Vagina (tissue), 2 donors: ENCODE measurements around the gene MARCHF3. TPM values are rescaled to one million over a fixed set of nuclear protein-coding genes. Genes with fewer than 3 reads are reported as not detected.
"Not testable (repeated sequence)": the region's sequence is repeated elsewhere in the genome, so short reads cannot be mapped to it uniquely, and the experiment has no call there.

ENCODE experiments used
- DNase-seq, 2 donors: peaks; one replicate each; pipeline ENCODE4 v3.0.0-alpha.2; 2017; ENCODE audit errors: extremely low spot score in 2 of 2
- H3K27ac ChIP-seq: fragments of 200-600 bp; sonication (generic); one replicate; pipeline ENCODE4 v1.5.1; 2019
- H3K27me3 ChIP-seq: fragments of 200-600 bp; sonication (generic); one replicate; pipeline ENCODE4 v1.5.1; 2019
- H3K36me3 ChIP-seq, 2 donors: fragments of 200-600 bp; sonication (generic); one replicate each; pipeline ENCODE4 v1.5.1; 2017 to 2019
- H3K4me1 ChIP-seq: fragments of 200-600 bp; sonication (generic); one replicate; pipeline ENCODE4 v1.5.1; 2019
- H3K4me3 ChIP-seq, 2 donors: fragments of 200-600 bp; sonication (generic); 1 replicate in 1 of 2; 2 replicates in 1 of 2; pipeline ENCODE4 v1.5.1; 2016 to 2019
- H3K9me3 ChIP-seq: fragments of 200-600 bp; sonication (generic); one replicate; pipeline ENCODE4 v1.5.1; 2019
- POLR2A ChIP-seq, 2 donors: fragments of 450-650 bp; IDR thresholded peaks; one replicate each; pipeline ENCODE4 v1.6.1; 2017; ENCODE audit warnings: antibody characterized with exemption in 2 of 2, mild to moderate bottlenecking in 2 of 2, moderate library complexity in 2 of 2
- POLR2AphosphoS5 ChIP-seq, 2 donors: sonication (generic); formaldehyde crosslinking; IDR thresholded peaks; one replicate each; pipeline ENCODE4 v1.9.0; 2017; ENCODE audit warnings: antibody characterized with exemption in 2 of 2, mild to moderate bottlenecking in 2 of 2, low read depth in 1 of 2; ENCODE audit not compliant: insufficient read depth in 1 of 2
- intact Hi-C: fragments of 100-400 bp; cut with DNase I; formaldehyde crosslinking; loops from one replicate; pipeline ENCODE4 v1.15.1; 2023
- total RNA-seq: library from RNA; depleted of rRNA; stranded (reverse); fragments of >200 nt; gene quantifications from one replicate; pipeline ENCODE4 v1.2.3, GENCODE V29; 2016
- TF ChIP-seq, protein P1 (sequence below), 3 experiments: fragments of 450-650 bp in 2 of 3; fragments of 200-600 bp in 1 of 3; sonication (generic) in 1 of 3; IDR thresholded peaks; one replicate each; pipeline ENCODE4 v1.5.1; 2017 to 2019; ENCODE audit warnings: antibody characterized with exemption in 3 of 3, mild to moderate bottlenecking in 2 of 3, moderate library complexity in 2 of 3

The MARCHF3 gene
- total RNA-seq, 1 donor from 2014 or later, result 2.0 TPM

DNA sequence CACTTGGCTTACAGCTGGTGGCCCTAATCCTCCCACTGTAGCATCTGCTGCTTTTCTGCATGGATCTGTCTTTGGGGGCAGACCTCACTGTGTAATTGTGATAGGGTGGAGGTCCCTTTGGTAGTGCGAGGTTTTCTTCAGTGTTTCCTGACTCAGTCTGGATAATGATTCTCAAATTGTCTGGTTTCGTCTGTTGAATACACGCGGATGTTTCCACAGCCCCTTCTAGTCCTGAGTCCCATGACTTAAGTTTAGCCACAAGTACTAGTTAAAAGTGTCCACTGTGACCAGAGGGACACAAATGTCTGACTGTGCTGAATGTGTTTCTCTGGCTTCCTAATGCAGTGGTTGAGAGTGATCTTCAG lies 182.9 kb downstream of the MARCHF3 start:
- intact Hi-C loops, result no loop called here
- H3K4me1 ChIP-seq, result peaks cover under 1% of the 10 kb centered on the region
- H3K27me3 ChIP-seq, result no peaks in the 10 kb centered on the region
- H3K36me3 ChIP-seq, result no peaks in the 10 kb centered on the region
- H3K9me3 ChIP-seq, result no peaks in the 10 kb centered on the region
- H3K4me3 ChIP-seq, result no peak overlapping the region
- DNase-seq, result no peak
- H3K27ac ChIP-seq, result peak overlapping the region; percentile 20
- TF ChIP-seq, protein P1, sequence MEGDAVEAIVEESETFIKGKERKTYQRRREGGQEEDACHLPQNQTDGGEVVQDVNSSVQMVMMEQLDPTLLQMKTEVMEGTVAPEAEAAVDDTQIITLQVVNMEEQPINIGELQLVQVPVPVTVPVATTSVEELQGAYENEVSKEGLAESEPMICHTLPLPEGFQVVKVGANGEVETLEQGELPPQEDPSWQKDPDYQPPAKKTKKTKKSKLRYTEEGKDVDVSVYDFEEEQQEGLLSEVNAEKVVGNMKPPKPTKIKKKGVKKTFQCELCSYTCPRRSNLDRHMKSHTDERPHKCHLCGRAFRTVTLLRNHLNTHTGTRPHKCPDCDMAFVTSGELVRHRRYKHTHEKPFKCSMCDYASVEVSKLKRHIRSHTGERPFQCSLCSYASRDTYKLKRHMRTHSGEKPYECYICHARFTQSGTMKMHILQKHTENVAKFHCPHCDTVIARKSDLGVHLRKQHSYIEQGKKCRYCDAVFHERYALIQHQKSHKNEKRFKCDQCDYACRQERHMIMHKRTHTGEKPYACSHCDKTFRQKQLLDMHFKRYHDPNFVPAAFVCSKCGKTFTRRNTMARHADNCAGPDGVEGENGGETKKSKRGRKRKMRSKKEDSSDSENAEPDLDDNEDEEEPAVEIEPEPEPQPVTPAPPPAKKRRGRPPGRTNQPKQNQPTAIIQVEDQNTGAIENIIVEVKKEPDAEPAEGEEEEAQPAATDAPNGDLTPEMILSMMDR (IDR thresholded peaks at IDR 0.05), result no peak
- TF ChIP-seq POLR2AphosphoS5 (IDR thresholded peaks at IDR 0.05; ENCODE audit: insufficient read depth in 1 of 2, low read depth in 1 of 2) (no peak), POLR2A (IDR thresholded peaks at IDR 0.05) (no peak)

DNA sequence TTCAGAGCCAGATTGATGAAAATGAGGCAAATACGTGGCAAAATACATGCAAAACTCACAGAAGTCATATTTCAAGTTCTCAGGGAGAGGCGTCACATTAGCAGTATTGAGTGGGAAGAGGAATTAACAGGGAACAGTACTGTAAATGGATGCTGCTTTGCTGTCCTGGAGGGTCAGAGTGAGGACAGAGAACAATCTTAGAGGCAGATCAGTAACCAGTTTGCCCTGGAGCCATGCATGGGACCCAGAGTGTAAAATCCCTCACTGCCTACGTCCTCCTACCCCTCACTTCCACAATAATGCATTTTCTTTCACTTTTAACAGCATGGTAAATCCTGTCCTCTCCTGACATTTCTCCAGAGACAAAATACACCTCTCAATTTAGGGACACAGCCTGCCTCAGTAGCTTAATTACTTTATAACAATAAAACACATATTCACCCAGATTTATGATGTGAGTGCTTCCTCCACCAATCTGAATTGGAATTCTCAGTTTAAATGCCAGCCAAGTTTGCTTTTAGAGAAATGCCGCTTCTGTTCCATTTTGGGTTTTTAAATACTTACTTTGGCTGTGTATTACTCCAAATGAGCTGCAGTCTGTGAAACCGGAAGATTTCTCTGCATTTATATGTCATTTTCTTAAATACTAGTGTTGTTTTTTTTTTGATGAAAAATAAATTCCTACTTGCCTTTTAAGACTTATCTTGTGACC lies 183.5 kb downstream of the MARCHF3 start:
- H3K27ac ChIP-seq, result no peak overlapping the region
- no peaks in the 10 kb centered on the region for H3K36me3 ChIP-seq
- H3K4me3 ChIP-seq, result no peak overlapping the region
- no peak for DNase-seq
- intact Hi-C loops, result no loop called here
- TF ChIP-seq POLR2A (IDR thresholded peaks at IDR 0.05) (no peak), POLR2AphosphoS5 (IDR thresholded peaks at IDR 0.05; ENCODE audit: insufficient read depth in 1 of 2, low read depth in 1 of 2) (no peak)
- TF ChIP-seq, protein P1 (IDR thresholded peaks at IDR 0.05), result no peak
- H3K9me3 ChIP-seq, result no peaks in the 10 kb centered on the region
- H3K4me1 ChIP-seq, result no peaks in the 10 kb centered on the region
- H3K27me3 ChIP-seq, result no peaks in the 10 kb centered on the region

DNA sequence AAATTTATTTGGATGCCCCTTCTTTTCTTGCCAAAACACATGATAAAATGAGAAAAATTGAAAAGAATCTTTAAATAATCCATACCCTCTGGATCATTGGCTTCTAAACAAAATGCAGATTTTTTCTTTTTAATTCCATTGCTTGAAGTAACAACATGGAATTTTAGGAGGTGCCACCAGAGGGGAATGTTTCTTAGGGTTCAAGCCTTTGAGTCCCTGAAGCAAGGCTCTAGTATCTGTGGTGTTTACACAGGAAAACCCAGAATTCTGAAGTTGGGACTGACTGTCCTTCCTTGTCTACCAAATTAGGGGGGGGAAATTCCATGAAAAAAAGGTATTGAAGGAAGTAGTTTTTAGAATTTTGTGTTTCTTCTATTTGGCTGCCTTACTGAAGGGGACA lies 184.0 kb downstream of the MARCHF3 start:
- Histone ChIP-seq H3K4me1 (no peaks in the 10 kb centered on the region), H3K36me3 (no peaks in the 10 kb centered on the region), H3K4me3 (no peak overlapping the region), H3K27me3 (no peaks in the 10 kb centered on the region), H3K9me3 (no peaks in the 10 kb centered on the region), H3K27ac (no peak overlapping the region)
- DNase-seq, result no peak
- TF ChIP-seq POLR2AphosphoS5 (IDR thresholded peaks at IDR 0.05; ENCODE audit: insufficient read depth in 1 of 2, low read depth in 1 of 2) (no peak), POLR2A (IDR thresholded peaks at IDR 0.05) (no peak)
- TF ChIP-seq, protein P1 (IDR thresholded peaks at IDR 0.05), result no peak
- intact Hi-C loops, result no loop called here

DNA sequence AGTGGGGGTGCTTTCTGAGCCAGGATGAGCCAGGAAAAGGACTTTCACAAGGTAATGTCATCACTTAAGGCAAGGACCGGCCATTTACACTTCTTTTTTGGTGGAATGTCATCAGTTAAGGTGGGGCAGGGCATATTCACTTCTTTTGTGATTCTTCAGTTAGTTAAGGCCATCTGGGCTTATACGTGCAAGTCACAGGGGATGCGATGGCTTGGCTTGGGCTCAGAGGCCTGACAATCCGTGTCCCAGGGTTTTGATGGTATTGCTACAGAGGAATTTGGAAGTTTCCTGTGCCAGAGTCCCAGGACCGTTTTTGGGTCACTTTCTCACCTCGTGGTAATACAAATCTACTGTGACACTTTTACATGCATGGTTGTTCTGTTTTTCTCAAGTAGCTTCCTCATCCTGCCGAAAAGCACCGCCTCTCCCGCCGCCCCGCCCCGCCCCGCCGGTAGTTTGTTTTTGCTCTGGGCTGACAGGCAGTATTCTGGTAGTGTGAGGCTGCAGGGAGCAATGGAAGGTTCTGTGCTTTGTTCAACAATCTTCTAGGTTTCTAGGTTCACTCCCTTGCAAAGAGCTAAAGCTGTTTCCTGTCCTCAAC lies 184.8 kb downstream of the MARCHF3 start:
- intact Hi-C loops, H3K9me3 ChIP-seq, DNase-seq, H3K27me3 ChIP-seq, H3K27ac ChIP-seq, H3K4me3 ChIP-seq, H3K4me1 ChIP-seq, H3K36me3 ChIP-seq: not testable (repeated sequence)

DNA sequence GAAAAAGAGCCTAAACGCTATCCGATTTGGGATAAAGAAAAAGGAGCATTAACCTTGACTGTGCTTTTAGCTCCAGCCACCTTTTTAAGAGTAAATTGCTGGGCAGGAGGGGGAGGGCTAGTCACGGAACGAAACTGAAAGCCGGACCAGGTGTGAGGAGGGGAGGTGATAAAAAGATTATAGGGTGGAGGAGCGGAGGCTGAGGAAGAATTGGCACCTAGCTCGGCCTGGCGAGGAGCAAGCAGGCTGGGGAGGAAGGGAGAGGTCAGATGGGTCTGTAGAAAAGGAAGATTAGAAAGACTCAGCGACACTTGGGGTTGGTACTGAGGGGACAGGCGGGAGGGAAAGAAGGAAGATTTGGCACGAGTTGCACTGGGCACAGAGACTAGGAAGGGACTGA lies 187.0 kb downstream of the MARCHF3 start:
- H3K27ac ChIP-seq, H3K9me3 ChIP-seq, H3K4me1 ChIP-seq, H3K4me3 ChIP-seq, H3K36me3 ChIP-seq, H3K27me3 ChIP-seq, DNase-seq, intact Hi-C loops: not testable (repeated sequence)

DNA sequence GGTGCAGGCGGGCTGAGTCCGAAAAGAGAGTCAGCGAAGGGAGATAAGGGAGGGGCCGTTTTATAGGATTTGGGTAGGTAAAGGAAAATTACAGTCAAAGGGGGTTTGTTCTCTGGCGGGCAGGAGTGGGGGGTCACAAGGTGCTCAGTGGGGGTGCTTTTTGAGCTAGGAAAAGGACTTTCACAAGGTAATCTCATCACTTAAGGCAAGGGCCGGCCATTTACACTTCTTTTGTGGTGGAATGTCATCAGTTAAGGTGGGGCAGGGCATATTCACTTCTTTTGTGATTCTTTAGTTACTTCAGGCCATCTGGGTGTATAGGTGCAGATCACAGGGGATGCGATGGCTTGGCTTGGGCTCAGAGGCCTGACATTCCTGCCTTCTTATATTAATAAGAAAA lies 191.0 kb downstream of the MARCHF3 start:
- H3K36me3 ChIP-seq, H3K4me1 ChIP-seq, H3K4me3 ChIP-seq, intact Hi-C loops, H3K9me3 ChIP-seq, H3K27ac ChIP-seq, H3K27me3 ChIP-seq, DNase-seq: not testable (repeated sequence)
